Endodermal cell (in vitro differentiated cells): ENCODE results near the gene TRIP4. TPM values are rescaled to one million over a fixed set of nuclear protein-coding genes. Genes with fewer than 3 reads are reported as not detected.
"Not testable (repeated sequence)": the region's sequence is repeated elsewhere in the genome, so short reads cannot be mapped to it uniquely, and the experiment has no call there.

Experiments
- DNase-seq: peaks from one replicate; pipeline ENCODE4 v3.0.0-alpha.2; 2017
- H3K27ac ChIP-seq: 2 replicates; pipeline ENCODE4 v1.5.1; 2013; ENCODE audit warnings: mild to moderate bottlenecking, low read depth, low read length, moderate library complexity
- H3K27me3 ChIP-seq: 2 replicates; pipeline ENCODE4 v1.6.1; 2013; ENCODE audit warnings: mild to moderate bottlenecking, low read length, moderate library complexity; ENCODE audit not compliant: insufficient read depth, control insufficient read depth, poor library complexity, severe bottlenecking
- H3K36me3 ChIP-seq: 2 replicates; pipeline ENCODE4 v1.7.0; 2013; ENCODE audit warnings: mild to moderate bottlenecking, low read length, moderate library complexity; ENCODE audit not compliant: control insufficient read depth, insufficient read depth
- H3K4me1 ChIP-seq: one replicate; pipeline ENCODE4 v1.7.0; 2013; ENCODE audit warnings: low read length; ENCODE audit not compliant: control insufficient read depth, insufficient read depth
- H3K4me3 ChIP-seq: 2 replicates; pipeline ENCODE4 v1.5.1; 2013; ENCODE audit warnings: mild to moderate bottlenecking, low read length, moderate library complexity
- H3K9ac ChIP-seq: 2 replicates; pipeline ENCODE4 v1.6.1; 2013; ENCODE audit warnings: mild to moderate bottlenecking, low read length, moderate library complexity; ENCODE audit not compliant: poor library complexity, severe bottlenecking; ENCODE audit errors: extremely low read depth
- H3K9me3 ChIP-seq: 2 replicates; pipeline ENCODE4 v1.6.1; 2013; ENCODE audit warnings: mild to moderate bottlenecking, low read length, moderate library complexity; ENCODE audit not compliant: control insufficient read depth
- H3K27ac Mint-ChIP-seq: 2 replicates; pipeline ENCODE4 v1.8.0; 2020; ENCODE audit warnings: mixed read lengths
- H3K27me3 Mint-ChIP-seq: 2 replicates; pipeline ENCODE4 v1.8.0; 2021; ENCODE audit warnings: mild to moderate bottlenecking, mixed read lengths; ENCODE audit not compliant: insufficient read depth
- H3K36me3 Mint-ChIP-seq: 2 replicates; pipeline ENCODE4 v1.8.0; 2020; ENCODE audit warnings: low read depth, mixed read lengths
- H3K4me1 Mint-ChIP-seq: 2 replicates; pipeline ENCODE4 v1.8.0; 2020; ENCODE audit warnings: mixed read lengths
- H3K4me3 Mint-ChIP-seq: 2 replicates; pipeline ENCODE4 v1.8.0; 2020; ENCODE audit warnings: mild to moderate bottlenecking, moderate library complexity, mixed read lengths
- H3K9me3 Mint-ChIP-seq: 2 replicates; pipeline ENCODE4 v1.8.0; 2020; ENCODE audit warnings: mild to moderate bottlenecking, mixed read lengths
- CTCF ChIP-seq: fragments of 200-600 bp; sonication (generic); conservative IDR thresholded peaks from 2 replicates; pipeline ENCODE4 v1.5.0; 2021; ENCODE audit warnings: antibody characterized with exemption, mild to moderate bottlenecking
- WGBS, 2 experiments: methylation state at CpG; one replicate each; pipeline versions ENCODE4 v1.1.5 to v1.1.7; 2013; ENCODE audit warnings: missing lambda C conversion rate in 2 of 2, mixed read lengths in 1 of 2; ENCODE audit not compliant: insufficient coverage in 1 of 2, insufficient read length in 1 of 2; 5-methylcytosine and 5-hydroxymethylcytosine counted together
- total RNA-seq, 2 donors: library from RNA; stranded (reverse); fragmentation: NEBNext Ultra II Directional in 1 of 2; extraction: Animal tissue kit (Norgen Biotek cat#: 25700) in 1 of 2; gene quantifications; 2 replicates in 1 of 2; 3 replicates in 1 of 2; pipeline ENCODE4 v1.2.1, GENCODE V29; 2021

TRIP4 gene
- total RNA-seq, 2 donors from 2014 or later = 26.5 to 29.1 TPM

- Histone ChIP-seq H3K4me1 (no peaks in the 10 kb centered on the region), H3K9ac (no peak overlapping the region), H3K27ac (no peak overlapping the region), H3K27me3 (no peaks in the 10 kb centered on the region), H3K36me3 (peaks cover 41% of the 10 kb centered on the region), H3K9me3 (no peaks in the 10 kb centered on the region), H3K4me3 (no peak overlapping the region)
- Mint-ChIP-seq H3K9me3 (no peaks in the 10 kb centered on the region), H3K4me1 (no peaks in the 10 kb centered on the region), H3K4me3 (no peak overlapping the region), H3K27ac (no peak overlapping the region), H3K36me3 (peaks cover 30% of the 10 kb centered on the region), H3K27me3 (no peaks in the 10 kb centered on the region)
- no peak for TF ChIP-seq CTCF
- 93 to 95% methylated on average over 8 of the region's 8 CpGs for WGBS, 2 experiments
- no peak for DNase-seq
Measured at GRCh38 chr15:64373360-64373759, 14.3 kb upstream of the TRIP4 start.

GRCh38 chr15:64379216-64379960 is 8.2 kb upstream of the TRIP4 start:
- 74 to 84% methylated on average over 6 to 9 of the region's 9 CpGs for WGBS, 2 experiments
- no peak overlapping the region for H3K27ac ChIP-seq

GRCh38 chr15:64380130-64380870 is 7.3 kb upstream of the TRIP4 start:
- H3K9me3 Mint-ChIP-seq, H3K4me1 ChIP-seq, H3K27ac ChIP-seq, DNase-seq, H3K4me1 Mint-ChIP-seq, H3K9me3 ChIP-seq, H3K27me3 ChIP-seq, H3K27ac Mint-ChIP-seq: not testable (repeated sequence)
- peaks cover 20% of the 10 kb centered on the region for H3K36me3 ChIP-seq
- Mint-ChIP-seq H3K4me3 (peak overlapping the region; percentile 82), H3K27me3 (peaks cover 46% of the 10 kb centered on the region), H3K36me3 (peaks cover 13% of the 10 kb centered on the region)
- H3K9ac ChIP-seq = peak overlapping the region; percentile 75
- WGBS, 2 experiments = 66 to 67% methylated on average over 5 to 10 of the region's 11 CpGs
- peak overlapping the region; percentile 90 for H3K4me3 ChIP-seq

More at GRCh38 chr15:64379216-64379960, 8.2 kb upstream of the TRIP4 start:
- no peak overlapping the region for H3K9ac ChIP-seq
- H3K27me3 ChIP-seq = no peaks in the 10 kb centered on the region
- Mint-ChIP-seq H3K36me3 (peaks cover 16% of the 10 kb centered on the region), H3K27me3 (peaks cover 37% of the 10 kb centered on the region), H3K4me1 (peaks cover 6% of the 10 kb centered on the region), H3K4me3 (peak overlapping the region; percentile 82), H3K27ac (no peak overlapping the region), H3K9me3 (no peaks in the 10 kb centered on the region)
- H3K4me3 ChIP-seq = peak overlapping the region; percentile 90
- no peak for DNase-seq
- no peak for TF ChIP-seq CTCF
- peaks cover 30% of the 10 kb centered on the region for H3K36me3 ChIP-seq
- H3K4me1 ChIP-seq = no peaks in the 10 kb centered on the region
- no peaks in the 10 kb centered on the region for H3K9me3 ChIP-seq
